Fibroblast of pulmonary artery (primary cell): Measurements from ENCODE around the gene NR2C2.

Experiments used
- DNase-seq: peaks from one replicate; pipeline ENCODE4 v3.0.0-alpha.2; 2010; ENCODE audit warnings: low read depth
- H3K4me3 ChIP-seq: replicated peaks from 2 replicates; pipeline ENCODE4 v1.5.1; 2011; ENCODE audit warnings: low read depth, mild to moderate bottlenecking, control low read depth, low read length, moderate library complexity
- CTCF ChIP-seq: IDR thresholded peaks from 2 replicates; pipeline ENCODE4 v1.5.1; 2011; ENCODE audit warnings: mild to moderate bottlenecking, control low read depth, low read length, inconsistent platforms; ENCODE audit errors: missing control alignments

The NR2C2 gene

DNA sequence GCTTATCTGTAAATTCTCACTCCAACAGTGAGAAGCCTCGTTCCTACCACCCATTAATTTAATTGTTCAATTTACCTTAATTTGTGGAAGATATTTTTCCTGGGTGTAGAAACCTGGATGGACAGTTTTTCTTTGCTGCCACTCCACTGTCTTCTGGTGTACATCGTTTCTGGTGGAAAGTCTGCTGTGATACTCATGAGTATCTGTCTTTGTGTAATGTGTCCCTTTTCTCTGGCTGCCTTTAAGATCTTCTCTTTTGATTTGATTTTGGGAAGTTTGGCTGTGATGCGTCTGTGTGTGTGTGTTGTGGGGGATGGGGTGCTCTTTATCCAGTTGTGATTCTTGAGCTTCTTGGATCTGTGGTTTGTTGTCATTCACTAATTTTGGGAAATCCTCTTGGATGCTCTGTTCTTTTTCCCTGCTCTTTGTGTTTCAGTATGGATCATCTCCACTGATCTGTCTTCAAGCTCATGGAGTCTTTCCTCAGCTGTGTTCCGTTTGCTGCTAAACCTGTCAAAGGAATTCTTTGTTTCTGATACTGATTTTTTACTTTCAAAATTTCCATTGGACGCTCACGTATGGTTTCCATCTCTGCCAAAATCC, 42.2 kb upstream of the NR2C2 start:
- no peak overlapping the region for H3K4me3 ChIP-seq
- TF ChIP-seq CTCF = no peak
- no peak for DNase-seq

- no peak overlapping the region for H3K4me3 ChIP-seq
- no peak for TF ChIP-seq CTCF
Measured at GRCh38 chr3:14906355-14906971, 40.9 kb upstream of the NR2C2 start.

DNA sequence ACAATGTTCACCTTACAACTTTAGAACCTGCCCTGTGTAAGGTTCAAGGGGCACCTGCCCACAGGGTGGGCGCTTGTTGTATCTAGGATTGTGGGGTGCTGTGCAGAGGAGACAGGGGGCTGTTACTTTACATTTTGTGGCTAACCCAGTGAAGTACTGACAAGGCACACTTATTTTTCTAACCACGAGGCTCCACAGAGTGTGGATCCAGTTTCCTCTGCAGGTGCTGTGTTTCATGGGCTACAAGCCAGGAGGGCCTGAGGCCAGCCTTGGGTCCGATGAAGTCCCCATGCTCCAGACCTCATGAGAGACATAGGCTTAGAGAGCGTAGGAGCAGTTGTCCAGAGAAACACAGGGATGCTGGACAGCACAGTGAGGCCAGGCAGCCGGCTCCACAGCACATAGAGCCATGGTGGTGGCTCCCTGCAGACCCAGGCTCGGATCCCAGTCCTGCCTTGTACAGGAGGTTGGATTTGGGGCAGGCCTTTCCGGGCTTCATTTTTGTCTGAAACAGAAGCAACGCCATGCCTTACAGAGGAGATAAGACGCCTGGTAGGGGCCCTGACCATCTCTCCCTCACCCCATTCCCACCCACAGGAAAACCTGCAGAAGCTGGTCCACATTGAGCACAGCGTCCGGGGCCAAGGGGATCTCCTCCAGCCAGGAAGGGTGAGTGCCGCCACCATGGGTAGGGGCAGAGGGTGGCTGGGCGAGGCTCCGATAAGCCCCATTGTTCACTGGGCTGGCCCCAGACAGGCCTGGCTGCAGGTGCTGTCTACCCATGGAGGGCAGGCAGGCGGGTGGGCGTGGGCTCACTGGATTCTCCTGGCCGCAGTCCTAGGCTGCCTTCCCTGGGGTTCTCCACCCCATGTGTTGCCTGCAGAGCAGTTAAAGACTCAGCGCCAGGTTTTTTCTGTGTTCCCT, 40.1 kb upstream of the NR2C2 start:
- DNase-seq = no peak
- TF ChIP-seq CTCF = no peak
- no peak overlapping the region for H3K4me3 ChIP-seq

More at GRCh38 chr3:14906355-14906971, 40.9 kb upstream of the NR2C2 start:
- DNase-seq = no peak

DNA sequence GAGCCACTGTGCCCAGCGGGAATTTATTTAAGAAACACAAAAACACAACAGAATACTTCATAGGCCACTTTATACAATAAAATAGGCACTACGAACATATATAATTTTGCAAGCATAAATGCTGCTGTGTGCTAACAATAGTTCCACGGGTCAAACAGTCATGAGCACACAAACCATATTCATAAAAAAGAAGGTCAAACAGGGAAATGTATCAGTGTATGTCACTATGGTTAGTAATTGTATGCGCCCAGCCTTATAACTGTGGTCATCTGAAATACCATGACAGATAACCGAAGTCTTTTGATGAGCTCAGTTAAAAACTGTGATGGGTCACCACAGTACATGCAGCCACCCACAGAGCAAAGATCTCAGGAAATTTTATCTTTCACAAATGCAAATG, 38.1 kb upstream of the NR2C2 start:
- TF ChIP-seq CTCF = no peak
- no peak for DNase-seq
- H3K4me3 ChIP-seq = no peak overlapping the region

DNA sequence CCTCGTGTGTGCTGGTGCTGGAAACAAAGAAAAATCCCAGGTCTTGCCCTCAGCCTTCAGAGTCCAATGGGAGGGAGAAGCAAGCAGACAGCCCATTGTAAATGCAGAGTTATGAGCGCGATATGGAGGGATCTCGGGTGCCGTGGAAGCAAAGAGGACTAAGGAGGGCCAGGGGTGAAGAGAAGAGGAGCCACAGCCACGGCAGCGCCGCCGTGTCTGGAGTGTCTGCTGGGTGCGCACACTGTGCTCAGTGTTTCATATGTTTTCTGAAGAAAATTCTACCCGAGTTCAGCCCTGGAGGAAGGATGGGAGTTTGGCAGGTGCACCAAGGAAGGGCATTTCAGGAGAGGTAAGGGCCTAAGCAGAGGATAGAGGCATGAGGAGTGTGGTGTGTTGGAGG, 35.7 kb upstream of the NR2C2 start:
- TF ChIP-seq CTCF = no peak
- DNase-seq = no peak
- no peak overlapping the region for H3K4me3 ChIP-seq

- TF ChIP-seq CTCF = no peak
- H3K4me3 ChIP-seq = no peak overlapping the region
- DNase-seq = no peak
Measured at GRCh38 chr3:14913071-14913925, 34.1 kb upstream of the NR2C2 start.
